SK-N-SH (cell line): ENCODE results near the gene TERF2IP. TPM values are rescaled to one million over a fixed set of nuclear protein-coding genes. Genes with fewer than 3 reads are reported as not detected.
A peak's percentile ranks its signal among the peaks of the same experiment; 100 is the strongest.

Experiments used
- CTCF ChIA-PET: fragments of 300-600, 350-600 bp; formaldehyde crosslinking; extraction: SDS; loops from one replicate; lab custom pipeline; 2021; lab: Yijun Ruan, JAX
- POLR2A ChIA-PET: fragments of 350-600 bp; sonication (Branson Sonifier 250); formaldehyde crosslinking; extraction: SDS; loops from one replicate; lab custom pipeline; 2020; ENCODE audit warnings: antibody characterized with exemption, inconsistent platforms; lab: Yijun Ruan, JAX
- DNase-seq: peaks from one replicate; pipeline ENCODE4 v3.0.0; 2012
- H2AFZ ChIP-seq: fragments of 200-600 bp; sonication (generic); 2 replicates; pipeline ENCODE4 v1.8.1; 2016; ENCODE audit warnings: antibody characterized with exemption, mild to moderate bottlenecking, low read depth
- H3F3A ChIP-seq: fragments of 200-600 bp; sonication (generic); replicated peaks from 2 replicates; pipeline ENCODE3; 2016; ENCODE audit warnings: antibody characterized with exemption, mild to moderate bottlenecking; ENCODE audit not compliant: insufficient read depth
- H3K27ac ChIP-seq, 2 experiments: fragments of 200-500 bp in 1 of 2; fragments of 200-600 bp in 1 of 2; sonication (Bioruptor generic) in 1 of 2; sonication (generic), shearing (Covaris generic) in 1 of 2; 2 replicates each; pipeline versions ENCODE4 v1.5.1 to v1.6.1; 2014 to 2016; ENCODE audit warnings: low read depth in 2 of 2, inconsistent platforms in 1 of 2, low read length in 1 of 2, mild to moderate bottlenecking in 1 of 2, mixed read lengths in 1 of 2
- H3K27me3 ChIP-seq: fragments of 200-600 bp; sonication (generic), shearing (Covaris generic); 2 replicates; pipeline ENCODE4 v1.6.1; 2016; ENCODE audit warnings: mixed run types; ENCODE audit not compliant: insufficient read depth
- H3K36me3 ChIP-seq, 2 experiments: fragments of 200-500 bp in 1 of 2; fragments of 200-600 bp in 1 of 2; sonication (Bioruptor generic) in 1 of 2; sonication (generic) in 1 of 2; replicated peaks in 1 of 2; 2 replicates each; pipeline versions ENCODE3 to v1.5.1; 2014 to 2016; ENCODE audit warnings: low read length in 1 of 2, mild to moderate bottlenecking in 1 of 2; ENCODE audit not compliant: insufficient read depth in 2 of 2, control insufficient read depth in 1 of 2
- H3K4me1 ChIP-seq, 2 experiments: fragments of 200-500 bp in 1 of 2; fragments of 200-600 bp in 1 of 2; sonication (Bioruptor generic) in 1 of 2; sonication (generic), shearing (Covaris generic) in 1 of 2; 2 replicates each; pipeline versions ENCODE4 v1.5.1 to v1.6.1; 2014 to 2016; ENCODE audit warnings: low read depth in 1 of 2, low read length in 1 of 2, mixed run types in 1 of 2; ENCODE audit not compliant: insufficient read depth in 2 of 2, control insufficient read depth in 1 of 2
- H3K4me2 ChIP-seq: fragments of 200-600 bp; sonication (generic), shearing (Covaris generic); 2 replicates; pipeline ENCODE4 v1.6.1; 2017; ENCODE audit warnings: mixed run types
- H3K4me3 ChIP-seq, 2 experiments: fragments of 200-500 bp in 1 of 2; fragments of 200-600 bp in 1 of 2; sonication (Bioruptor generic) in 1 of 2; sonication (generic), shearing (Covaris generic) in 1 of 2; 2 replicates each; pipeline versions ENCODE4 v1.5.1 to v1.8.1; 2014 to 2016; ENCODE audit warnings: low read depth in 2 of 2, inconsistent platforms in 1 of 2, low read length in 1 of 2, mild to moderate bottlenecking in 1 of 2, mixed read lengths in 1 of 2, moderate library complexity in 1 of 2
- H3K79me2 ChIP-seq: fragments of 200-600 bp; sonication (generic); 2 replicates; pipeline ENCODE4 v1.8.1; 2017; ENCODE audit warnings: mild to moderate bottlenecking; ENCODE audit not compliant: insufficient read depth
- H3K9ac ChIP-seq: fragments of 200-600 bp; sonication (generic); 2 replicates; pipeline ENCODE4 v1.6.1; 2017; ENCODE audit warnings: mixed run types
- H3K9me2 ChIP-seq: fragments of 200-600 bp; sonication (generic); 2 replicates; pipeline ENCODE4 v1.6.1; 2017; ENCODE audit warnings: mixed run types
- H3K9me3 ChIP-seq: fragments of 200-600 bp; sonication (generic); 2 replicates; pipeline ENCODE4 v1.6.1; 2017; ENCODE audit warnings: mixed run types, mild to moderate bottlenecking, moderate library complexity
- H4K20me1 ChIP-seq: fragments of 200-600 bp; sonication (generic); 2 replicates; pipeline ENCODE4 v1.6.1; 2017; ENCODE audit warnings: mild to moderate bottlenecking, mixed run types; ENCODE audit not compliant: insufficient read depth
- CHD2 ChIP-seq: fragments of 150-350 bp; IDR thresholded peaks from 2 replicates; pipeline ENCODE4 v1.6.1; 2018; ENCODE audit warnings: low read length; ENCODE audit not compliant: partially characterized antibody
- ELF1 ChIP-seq: IDR thresholded peaks from 2 replicates; pipeline ENCODE4 v1.4.0; 2012
- EZH2phosphoT487 ChIP-seq: fragments of 200-600 bp; sonication (generic); IDR thresholded peaks from 2 replicates; pipeline ENCODE4 v1.6.1; 2017; ENCODE audit warnings: low read depth, mixed run types, mild to moderate bottlenecking, antibody characterized with exemption, moderate library complexity, borderline replicate concordance
- JUND ChIP-seq: IDR thresholded peaks from 2 replicates; pipeline ENCODE4 v1.4.0; 2012
- NRF1 ChIP-seq: IDR thresholded peaks from 2 replicates; pipeline ENCODE4 v1.6.1; 2012; ENCODE audit warnings: low read depth, mild to moderate bottlenecking, low read length
- POLR2AphosphoS5 ChIP-seq: IDR thresholded peaks from 2 replicates; pipeline ENCODE4 v1.6.1; 2012; ENCODE audit warnings: low read depth, low read length
- RFX5 ChIP-seq: IDR thresholded peaks from 2 replicates; pipeline ENCODE4 v1.6.1; 2012; ENCODE audit warnings: mild to moderate bottlenecking, improper control_type of control experiment, low read length
- SIN3A ChIP-seq: IDR thresholded peaks from 2 replicates; pipeline ENCODE4 v1.6.1; 2012; ENCODE audit warnings: low read depth, mild to moderate bottlenecking, low read length, moderate library complexity, borderline replicate concordance
- SMC3 ChIP-seq: IDR thresholded peaks from 2 replicates; pipeline ENCODE4 v1.6.1; 2012; ENCODE audit warnings: low read depth, low read length, improper control_type of control experiment
- TAF1 ChIP-seq: IDR thresholded peaks from 2 replicates; pipeline ENCODE4 v1.6.1; 2012; ENCODE audit warnings: low read depth, mild to moderate bottlenecking, low read length, moderate library complexity, borderline replicate concordance
- TCF12 ChIP-seq: IDR thresholded peaks from 2 replicates; pipeline ENCODE4 v1.4.0; 2012
- TEAD4 ChIP-seq: IDR thresholded peaks from 2 replicates; pipeline ENCODE4 v1.4.0; 2012; ENCODE audit warnings: mild to moderate bottlenecking, borderline replicate concordance; ENCODE audit not compliant: insufficient read depth
- whole genome bisulfite sequencing: methylation state at CpG from one replicate; pipeline ENCODE4 v1.1.6; 2017; ENCODE audit warnings: low lambda C conversion rate; 5-methylcytosine and 5-hydroxymethylcytosine counted together
- polyA plus RNA-seq, 3 experiments: library from polyadenylated mRNA; depleted of rRNA; stranded (reverse); fragments of >200 nt; gene quantifications; 2 replicates each; pipeline ENCODE4 v1.2.3, GENCODE V29; 2012
- TF ChIP-seq, protein P1 (sequence below): IDR thresholded peaks from 2 replicates; pipeline ENCODE4; 2012

The TERF2IP gene
- polyA plus RNA-seq, 1 of the 3 experiments (the other 2 are of a cell fraction) = 32.0 TPM

DNA sequence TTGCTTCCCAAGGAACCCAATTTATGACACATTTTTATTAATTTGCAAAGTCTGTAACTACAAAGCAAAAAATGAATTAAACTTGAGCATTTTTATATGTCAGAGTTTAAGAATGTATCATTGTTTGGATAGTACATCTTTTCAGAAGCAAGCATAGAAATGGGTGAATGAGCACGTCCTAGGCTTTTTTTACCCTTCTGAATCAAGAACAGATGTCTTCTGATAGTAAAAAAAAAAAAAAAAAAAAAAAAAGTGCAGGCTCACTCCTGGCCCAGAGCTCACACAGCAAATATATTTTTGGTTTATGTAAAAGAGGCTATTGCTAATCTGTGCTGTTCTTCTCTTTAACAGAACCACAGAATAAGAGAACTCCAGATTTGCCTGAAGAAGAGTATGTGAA, 6.3 kb downstream of the TERF2IP start:
- H3K4me1 ChIP-seq = peaks cover 12 to 15% of the 10 kb centered on the region in 2 experiments; a peak in 2 of 4 replicates
- no peak overlapping the region for H3K4me3 ChIP-seq
- 11% methylated on average over 1 of the region's 1 CpG for WGBS
- H2AFZ ChIP-seq = 0 out of 2 replicates have a peak overlapping the region, but pooled peaks have one; percentile 8
- ChIA-PET CTCF (no interaction called here), POLR2A (no interaction called here)
- peaks cover 23% of the 10 kb centered on the region for H3F3A ChIP-seq
- H3K9me3 ChIP-seq = no peaks in the 10 kb centered on the region
- peaks cover 41 to 45% of the 10 kb centered on the region in 2 experiments for H3K36me3 ChIP-seq
- H3K9me2 ChIP-seq = no peaks in the 10 kb centered on the region
- H3K27ac ChIP-seq = peak overlapping the region; percentile 25 to 83; a peak in 3 of 4 replicates
- no peak for TF ChIP-seq RFX5
- no peak for TF ChIP-seq SIN3A
- no peak for TF ChIP-seq TAF1
- TF ChIP-seq, protein P1, sequence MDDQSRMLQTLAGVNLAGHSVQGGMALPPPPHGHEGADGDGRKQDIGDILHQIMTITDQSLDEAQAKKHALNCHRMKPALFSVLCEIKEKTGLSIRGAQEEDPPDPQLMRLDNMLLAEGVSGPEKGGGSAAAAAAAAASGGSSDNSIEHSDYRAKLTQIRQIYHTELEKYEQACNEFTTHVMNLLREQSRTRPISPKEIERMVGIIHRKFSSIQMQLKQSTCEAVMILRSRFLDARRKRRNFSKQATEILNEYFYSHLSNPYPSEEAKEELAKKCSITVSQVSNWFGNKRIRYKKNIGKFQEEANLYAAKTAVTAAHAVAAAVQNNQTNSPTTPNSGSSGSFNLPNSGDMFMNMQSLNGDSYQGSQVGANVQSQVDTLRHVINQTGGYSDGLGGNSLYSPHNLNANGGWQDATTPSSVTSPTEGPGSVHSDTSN = no peak
- no peak for TF ChIP-seq JUND
- no peak for TF ChIP-seq SMC3
- peak; percentile 62 for TF ChIP-seq TCF12
- H3K27me3 ChIP-seq = no peaks in the 10 kb centered on the region
- H3K79me2 ChIP-seq = peaks cover 65% of the 10 kb centered on the region
- H4K20me1 ChIP-seq = peaks cover 38% of the 10 kb centered on the region
- peak overlapping the region; percentile 61 for H3K4me2 ChIP-seq
- DNase-seq = peak; percentile 30
- H3K9ac ChIP-seq = peak overlapping the region; percentile 19; the same call in 1 of the 2 replicates

DNA sequence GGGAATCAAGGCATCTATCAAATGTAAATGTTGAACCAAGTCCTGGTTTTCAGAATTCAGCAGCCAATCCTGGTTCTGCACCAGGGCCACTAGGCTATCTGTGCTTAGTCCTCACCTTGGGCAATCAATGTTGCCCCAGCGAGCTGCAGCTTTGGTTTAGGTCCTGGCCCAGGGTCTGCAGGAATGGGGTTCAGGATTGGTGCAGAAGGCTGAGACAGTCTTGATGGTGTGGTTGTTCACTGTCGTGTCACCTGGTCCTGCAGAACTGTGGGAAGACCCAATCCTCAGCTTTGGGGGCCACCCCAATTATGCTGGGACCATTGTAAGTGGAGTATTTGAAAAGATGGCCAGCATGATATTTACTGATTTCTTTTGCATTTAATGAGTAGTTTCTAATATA, 10.6 kb downstream of the TERF2IP start:
- DNase-seq = no peak
- peaks cover 17% of the 10 kb centered on the region for H3F3A ChIP-seq
- H3K4me3 ChIP-seq = no peak overlapping the region
- no peaks in the 10 kb centered on the region for H3K9me3 ChIP-seq
- H3K27ac ChIP-seq = no peak overlapping the region
- POLR2A ChIA-PET = no interaction called here
- no peaks in the 10 kb centered on the region for H3K9me2 ChIP-seq
- CTCF ChIA-PET = interaction anchor here (1.4 kb wide), 1 partner anchor 188 kb away, joined by 6 read pairs; no protein-coding TSS in a partner anchor
- WGBS = 100% methylated on average over 1 of the region's 2 CpGs
- H3K9ac ChIP-seq = no peak overlapping the region
- TF ChIP-seq NRF1 (no peak), TEAD4 (no peak), TAF1 (no peak), POLR2AphosphoS5 (no peak)
- H3K36me3 ChIP-seq = peaks cover 46 to 52% of the 10 kb centered on the region in 2 experiments
- H3K4me2 ChIP-seq = no peak overlapping the region
- H3K4me1 ChIP-seq = peaks cover 5 to 12% of the 10 kb centered on the region in 2 experiments; a peak in 1 of 4 replicates
- H2AFZ ChIP-seq = no peak overlapping the region
- H3K27me3 ChIP-seq = no peaks in the 10 kb centered on the region
- peaks cover 23% of the 10 kb centered on the region for H3K79me2 ChIP-seq
- peaks cover 13% of the 10 kb centered on the region for H4K20me1 ChIP-seq

DNA sequence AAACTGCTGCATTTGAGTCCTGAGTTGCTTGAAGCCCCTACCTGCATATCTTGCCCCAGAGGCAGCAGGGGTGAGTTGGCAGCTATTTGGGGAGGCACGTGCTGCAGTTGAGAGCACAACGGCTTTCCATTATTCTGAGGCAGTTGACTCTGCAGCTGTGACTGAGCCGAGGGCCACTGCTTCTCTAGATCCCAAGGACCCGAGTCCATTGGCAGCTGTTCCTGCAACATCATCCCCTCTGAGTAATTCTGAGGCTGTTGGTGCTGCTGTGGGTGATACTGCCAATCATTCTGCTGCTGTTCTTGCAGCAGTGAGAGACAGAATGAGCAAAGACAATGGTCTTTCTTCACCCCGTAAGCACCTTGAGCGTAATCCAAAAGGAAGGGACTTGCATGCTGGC, 12.7 kb downstream of the TERF2IP start:
- H3K4me3 ChIP-seq = no peak overlapping the region
- POLR2A ChIA-PET = no interaction called here
- H3K4me1 ChIP-seq = no peaks in the 10 kb centered on the region
- H3K36me3 ChIP-seq = peaks cover 36 to 41% of the 10 kb centered on the region in 2 experiments
- H3K79me2 ChIP-seq = peaks cover 3% of the 10 kb centered on the region
- no peaks in the 10 kb centered on the region for H4K20me1 ChIP-seq
- H3K27ac ChIP-seq = no peak overlapping the region
- no peaks in the 10 kb centered on the region for H3K27me3 ChIP-seq
- CTCF ChIA-PET = no interaction called here
- no peaks in the 10 kb centered on the region for H3K9me2 ChIP-seq
- peaks cover 4% of the 10 kb centered on the region for H3F3A ChIP-seq
- H3K9ac ChIP-seq = no peak overlapping the region
- no peaks in the 10 kb centered on the region for H3K9me3 ChIP-seq
- TF ChIP-seq ELF1 = no peak
- TF ChIP-seq CHD2 = no peak
- no peak for TF ChIP-seq RFX5
- TF ChIP-seq EZH2phosphoT487 = no peak
- no peak overlapping the region for H3K4me2 ChIP-seq
- no peak for DNase-seq
- WGBS = 98% methylated on average over 3 of the region's 6 CpGs
- H2AFZ ChIP-seq = no peak overlapping the region
